A549 (cell line): Measurements from ENCODE around the gene SYNPR.

ENCODE experiments used
- CBX8 ChIP-seq: fragments of 200-600 bp; sonication (generic); IDR thresholded peaks from 2 replicates; pipeline ENCODE4 v1.6.1; 2016
- CHD4 ChIP-seq: fragments of 200-600 bp; sonication (generic); IDR thresholded peaks from 2 replicates; pipeline ENCODE4 v1.6.1; 2016; ENCODE audit warnings: antibody characterized with exemption, mild to moderate bottlenecking, borderline replicate concordance
- PBX3 ChIP-seq: IDR thresholded peaks from 2 replicates; pipeline ENCODE4 v1.6.1; 2012
- POLR2A ChIP-seq: IDR thresholded peaks from 2 replicates; pipeline ENCODE4 v1.6.1; 2012; ENCODE audit warnings: mild to moderate bottlenecking, low read length
- RARB ChIP-seq: fragments of 250-450 bp; sonication (Bioruptor Pico); IDR thresholded peaks from 2 replicates; pipeline ENCODE4 v1.8.0; 2021; ENCODE audit warnings: mild to moderate bottlenecking, moderate library complexity
- REST ChIP-seq: fragments of 200-600 bp; sonication (generic); IDR thresholded peaks from 2 replicates; pipeline ENCODE4 v1.6.1; 2016; ENCODE audit warnings: antibody characterized with exemption, mild to moderate bottlenecking, moderate library complexity
- ZFP36 ChIP-seq: fragments of 450-650 bp; IDR thresholded peaks from 2 replicates; pipeline ENCODE4 v1.6.1; 2014; ENCODE audit warnings: borderline replicate concordance; ENCODE audit not compliant: partially characterized antibody
- TF ChIP-seq, protein P1 (sequence below): fragments of >200 bp; sonication (Bioruptor Twin); formaldehyde crosslinking; IDR thresholded peaks from 3 replicates; pipeline ENCODE4 v1.5.1; 2016
- TF ChIP-seq, protein P2 (sequence below): fragments of 450-650 bp; IDR thresholded peaks from 2 replicates; pipeline ENCODE4 v1.6.1; 2014; ENCODE audit warnings: antibody characterized with exemption

DNA sequence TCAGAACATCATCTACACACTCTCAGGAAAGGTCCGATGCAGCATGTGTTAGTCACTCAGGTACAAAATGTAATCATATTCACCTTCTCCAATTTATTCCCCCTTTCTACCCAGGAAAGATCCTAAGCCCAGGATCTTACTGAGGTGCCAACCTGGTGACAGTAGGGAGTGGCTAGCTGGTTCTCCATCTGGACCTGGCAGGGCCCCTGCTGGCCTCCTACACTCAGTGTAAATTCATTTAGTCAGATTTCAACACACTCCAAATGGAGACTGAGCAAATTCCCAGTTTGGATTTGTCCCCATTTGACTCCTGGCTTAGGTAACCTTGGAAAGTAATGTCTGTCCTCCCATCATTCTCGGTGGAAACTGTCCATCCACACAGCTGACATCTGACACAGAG is 47.3 kb downstream of the SYNPR start:
- TF ChIP-seq, protein P1, sequence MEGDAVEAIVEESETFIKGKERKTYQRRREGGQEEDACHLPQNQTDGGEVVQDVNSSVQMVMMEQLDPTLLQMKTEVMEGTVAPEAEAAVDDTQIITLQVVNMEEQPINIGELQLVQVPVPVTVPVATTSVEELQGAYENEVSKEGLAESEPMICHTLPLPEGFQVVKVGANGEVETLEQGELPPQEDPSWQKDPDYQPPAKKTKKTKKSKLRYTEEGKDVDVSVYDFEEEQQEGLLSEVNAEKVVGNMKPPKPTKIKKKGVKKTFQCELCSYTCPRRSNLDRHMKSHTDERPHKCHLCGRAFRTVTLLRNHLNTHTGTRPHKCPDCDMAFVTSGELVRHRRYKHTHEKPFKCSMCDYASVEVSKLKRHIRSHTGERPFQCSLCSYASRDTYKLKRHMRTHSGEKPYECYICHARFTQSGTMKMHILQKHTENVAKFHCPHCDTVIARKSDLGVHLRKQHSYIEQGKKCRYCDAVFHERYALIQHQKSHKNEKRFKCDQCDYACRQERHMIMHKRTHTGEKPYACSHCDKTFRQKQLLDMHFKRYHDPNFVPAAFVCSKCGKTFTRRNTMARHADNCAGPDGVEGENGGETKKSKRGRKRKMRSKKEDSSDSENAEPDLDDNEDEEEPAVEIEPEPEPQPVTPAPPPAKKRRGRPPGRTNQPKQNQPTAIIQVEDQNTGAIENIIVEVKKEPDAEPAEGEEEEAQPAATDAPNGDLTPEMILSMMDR: no peak
- no peak for TF ChIP-seq PBX3
- no peak for TF ChIP-seq CHD4
- no peak for TF ChIP-seq REST
- TF ChIP-seq CBX8: no peak
- no peak for TF ChIP-seq POLR2A
- TF ChIP-seq RARB (CRISPR knock-in tag): no peak
- TF ChIP-seq, protein P2, sequence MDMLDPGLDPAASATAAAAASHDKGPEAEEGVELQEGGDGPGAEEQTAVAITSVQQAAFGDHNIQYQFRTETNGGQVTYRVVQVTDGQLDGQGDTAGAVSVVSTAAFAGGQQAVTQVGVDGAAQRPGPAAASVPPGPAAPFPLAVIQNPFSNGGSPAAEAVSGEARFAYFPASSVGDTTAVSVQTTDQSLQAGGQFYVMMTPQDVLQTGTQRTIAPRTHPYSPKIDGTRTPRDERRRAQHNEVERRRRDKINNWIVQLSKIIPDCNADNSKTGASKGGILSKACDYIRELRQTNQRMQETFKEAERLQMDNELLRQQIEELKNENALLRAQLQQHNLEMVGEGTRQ: no peak
- no peak for TF ChIP-seq ZFP36
